ENCODE measurements around the gene CYP24A1. TPM values are rescaled to one million over a fixed set of nuclear protein-coding genes. Genes with fewer than 3 reads are reported as not detected.

The CYP24A1 gene
- total RNA-seq, 1 donor from 2014 or later = not detected

GRCh38 chr20:54115172-54115854 lies 58.5 kb downstream of the CYP24A1 start:
- intact Hi-C loops (cut with micrococcal nuclease) = no loop called here

- intact Hi-C loops (cut with micrococcal nuclease) = no loop called here
These were observed 59.7 kb downstream of the CYP24A1 start for GRCh38 chr20:54114109-54114508.

- intact Hi-C loops (cut with micrococcal nuclease) = no loop called here
These were observed 60.2 kb downstream of the CYP24A1 start for GRCh38 chr20:54113566-54113965.

- intact Hi-C loops (cut with micrococcal nuclease) = no loop called here
These were observed 61.4 kb downstream of the CYP24A1 start for GRCh38 chr20:54112221-54112884.

GRCh38 chr20:54111460-54111859 lies 62.3 kb downstream of the CYP24A1 start:
- intact Hi-C loops (cut with micrococcal nuclease) = no loop called here

- intact Hi-C loops (cut with micrococcal nuclease) = no loop called here
These were observed 63.3 kb downstream of the CYP24A1 start for GRCh38 chr20:54110457-54110856.

- intact Hi-C loops (cut with micrococcal nuclease) = no loop called here
These were observed 63.7 kb downstream of the CYP24A1 start for GRCh38 chr20:54110041-54110440.

GRCh38 chr20:54108817-54109216 lies 65.0 kb downstream of the CYP24A1 start:
- intact Hi-C loops (cut with micrococcal nuclease) = no loop called here

- intact Hi-C loops (cut with micrococcal nuclease) = no loop called here
These were observed 65.5 kb downstream of the CYP24A1 start for GRCh38 chr20:54108326-54108642.

GRCh38 chr20:54107600-54108325 lies 66.0 kb downstream of the CYP24A1 start:
- intact Hi-C loops (cut with micrococcal nuclease) = no loop called here

GRCh38 chr20:54107181-54107580 lies 66.6 kb downstream of the CYP24A1 start:
- intact Hi-C loops (cut with micrococcal nuclease) = no loop called here

GRCh38 chr20:54106162-54106561 lies 67.6 kb downstream of the CYP24A1 start:
- intact Hi-C loops (cut with micrococcal nuclease) = no loop called here

- intact Hi-C loops (cut with micrococcal nuclease) = no loop called here
These were observed 68.1 kb downstream of the CYP24A1 start for GRCh38 chr20:54105653-54106052.

- intact Hi-C loops (cut with micrococcal nuclease) = no loop called here
These were observed 69.0 kb downstream of the CYP24A1 start for GRCh38 chr20:54104781-54105180.

- intact Hi-C loops (cut with micrococcal nuclease) = loop anchor here (1.0 kb wide), 1 partner anchor 95 kb away; no protein-coding TSS in a partner anchor
These were observed 69.8 kb downstream of the CYP24A1 start for GRCh38 chr20:54103762-54104600.

Other genes with a start within 250 kb of the CYP24A1 start
- gene BCAS1, start 103.4 kb downstream of the CYP24A1 start, total RNA-seq = 0.12 TPM in 1 of 2 replicates, not detected in the other
- 33.0 and 35.6 TPM in 2 replicates for gene PFDN4, start 34.1 kb upstream of the CYP24A1 start, total RNA-seq